HEK293 (cell line): ENCODE results near the gene CIART.

Experiments
- KLF17 ChIP-seq: fragments of 450-650 bp; formaldehyde crosslinking; IDR thresholded peaks from 2 replicates; pipeline ENCODE4 v1.5.1; 2016; ENCODE audit warnings: missing biosample characterization, missing genetic modification characterization
- MEIS1 ChIP-seq: sonication (generic); formaldehyde crosslinking; IDR thresholded peaks from 2 replicates; pipeline ENCODE4 v1.8.1; 2022; ENCODE audit warnings: missing genetic modification reagents, mild to moderate bottlenecking, borderline replicate concordance
- ZNF514 ChIP-seq: fragments of 450-650 bp; formaldehyde crosslinking; IDR thresholded peaks from 2 replicates; pipeline ENCODE4 v1.5.1; 2016; ENCODE audit warnings: missing biosample characterization, missing genetic modification characterization
- TF ChIP-seq, protein P1 (sequence below): fragments of 450-650 bp; formaldehyde crosslinking; IDR thresholded peaks from 2 replicates; pipeline ENCODE4 v1.5.1; 2016; ENCODE audit warnings: missing biosample characterization, missing genetic modification characterization, borderline replicate concordance
- TF ChIP-seq, protein P2 (sequence below): fragments of 450-650 bp; formaldehyde crosslinking; IDR thresholded peaks from 2 replicates; pipeline ENCODE4 v1.5.1; 2016; ENCODE audit warnings: missing biosample characterization, missing genetic modification characterization, low read depth
- TF ChIP-seq, protein P3 (sequence below): fragments of 450-650 bp; formaldehyde crosslinking; IDR thresholded peaks from 2 replicates; pipeline ENCODE4 v1.5.1; 2016; ENCODE audit warnings: missing biosample characterization, missing genetic modification characterization

GRCh38 chr1:150288822-150289221 lies 6.5 kb downstream of the CIART start:
- TF ChIP-seq MEIS1 (CRISPR knock-in tag) (no peak), ZNF514 (tag by site-specific recombination) (no peak), KLF17 (tag by site-specific recombination) (no peak)
- TF ChIP-seq, protein P1, sequence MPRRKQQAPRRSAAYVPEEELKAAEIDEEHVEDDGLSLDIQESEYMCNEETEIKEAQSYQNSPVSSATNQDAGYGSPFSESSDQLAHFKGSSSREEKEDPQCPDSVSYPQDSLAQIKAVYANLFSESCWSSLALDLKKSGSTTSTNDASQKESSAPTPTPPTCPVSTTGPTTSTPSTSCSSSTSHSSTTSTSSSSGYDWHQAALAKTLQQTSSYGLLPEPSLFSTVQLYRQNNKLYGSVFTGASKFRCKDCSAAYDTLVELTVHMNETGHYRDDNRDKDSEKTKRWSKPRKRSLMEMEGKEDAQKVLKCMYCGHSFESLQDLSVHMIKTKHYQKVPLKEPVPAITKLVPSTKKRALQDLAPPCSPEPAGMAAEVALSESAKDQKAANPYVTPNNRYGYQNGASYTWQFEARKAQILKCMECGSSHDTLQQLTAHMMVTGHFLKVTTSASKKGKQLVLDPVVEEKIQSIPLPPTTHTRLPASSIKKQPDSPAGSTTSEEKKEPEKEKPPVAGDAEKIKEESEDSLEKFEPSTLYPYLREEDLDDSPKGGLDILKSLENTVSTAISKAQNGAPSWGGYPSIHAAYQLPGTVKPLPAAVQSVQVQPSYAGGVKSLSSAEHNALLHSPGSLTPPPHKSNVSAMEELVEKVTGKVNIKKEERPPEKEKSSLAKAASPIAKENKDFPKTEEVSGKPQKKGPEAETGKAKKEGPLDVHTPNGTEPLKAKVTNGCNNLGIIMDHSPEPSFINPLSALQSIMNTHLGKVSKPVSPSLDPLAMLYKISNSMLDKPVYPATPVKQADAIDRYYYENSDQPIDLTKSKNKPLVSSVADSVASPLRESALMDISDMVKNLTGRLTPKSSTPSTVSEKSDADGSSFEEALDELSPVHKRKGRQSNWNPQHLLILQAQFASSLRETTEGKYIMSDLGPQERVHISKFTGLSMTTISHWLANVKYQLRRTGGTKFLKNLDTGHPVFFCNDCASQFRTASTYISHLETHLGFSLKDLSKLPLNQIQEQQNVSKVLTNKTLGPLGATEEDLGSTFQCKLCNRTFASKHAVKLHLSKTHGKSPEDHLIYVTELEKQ (tag by site-specific recombination) = no peak
- TF ChIP-seq, protein P2, sequence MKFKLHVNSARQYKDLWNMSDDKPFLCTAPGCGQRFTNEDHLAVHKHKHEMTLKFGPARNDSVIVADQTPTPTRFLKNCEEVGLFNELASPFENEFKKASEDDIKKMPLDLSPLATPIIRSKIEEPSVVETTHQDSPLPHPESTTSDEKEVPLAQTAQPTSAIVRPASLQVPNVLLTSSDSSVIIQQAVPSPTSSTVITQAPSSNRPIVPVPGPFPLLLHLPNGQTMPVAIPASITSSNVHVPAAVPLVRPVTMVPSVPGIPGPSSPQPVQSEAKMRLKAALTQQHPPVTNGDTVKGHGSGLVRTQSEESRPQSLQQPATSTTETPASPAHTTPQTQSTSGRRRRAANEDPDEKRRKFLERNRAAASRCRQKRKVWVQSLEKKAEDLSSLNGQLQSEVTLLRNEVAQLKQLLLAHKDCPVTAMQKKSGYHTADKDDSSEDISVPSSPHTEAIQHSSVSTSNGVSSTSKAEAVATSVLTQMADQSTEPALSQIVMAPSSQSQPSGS = no peak
- TF ChIP-seq, protein P3, sequence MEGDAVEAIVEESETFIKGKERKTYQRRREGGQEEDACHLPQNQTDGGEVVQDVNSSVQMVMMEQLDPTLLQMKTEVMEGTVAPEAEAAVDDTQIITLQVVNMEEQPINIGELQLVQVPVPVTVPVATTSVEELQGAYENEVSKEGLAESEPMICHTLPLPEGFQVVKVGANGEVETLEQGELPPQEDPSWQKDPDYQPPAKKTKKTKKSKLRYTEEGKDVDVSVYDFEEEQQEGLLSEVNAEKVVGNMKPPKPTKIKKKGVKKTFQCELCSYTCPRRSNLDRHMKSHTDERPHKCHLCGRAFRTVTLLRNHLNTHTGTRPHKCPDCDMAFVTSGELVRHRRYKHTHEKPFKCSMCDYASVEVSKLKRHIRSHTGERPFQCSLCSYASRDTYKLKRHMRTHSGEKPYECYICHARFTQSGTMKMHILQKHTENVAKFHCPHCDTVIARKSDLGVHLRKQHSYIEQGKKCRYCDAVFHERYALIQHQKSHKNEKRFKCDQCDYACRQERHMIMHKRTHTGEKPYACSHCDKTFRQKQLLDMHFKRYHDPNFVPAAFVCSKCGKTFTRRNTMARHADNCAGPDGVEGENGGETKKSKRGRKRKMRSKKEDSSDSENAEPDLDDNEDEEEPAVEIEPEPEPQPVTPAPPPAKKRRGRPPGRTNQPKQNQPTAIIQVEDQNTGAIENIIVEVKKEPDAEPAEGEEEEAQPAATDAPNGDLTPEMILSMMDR (tag by site-specific recombination) = no peak
